OCI-LY1 (cell line): ENCODE measurements around the gene PIGQ.

ENCODE experiments used
- H2AFZ ChIP-seq: fragments of 200-600 bp; sonication (generic), shearing (Covaris generic); 2 replicates; pipeline ENCODE4 v1.6.0; 2014; ENCODE audit warnings: antibody characterized with exemption, mild to moderate bottlenecking, low read length
- H3F3A ChIP-seq: fragments of 200-600 bp; sonication (generic), shearing (Covaris generic); 2 replicates; pipeline ENCODE4 v1.6.0; 2014; ENCODE audit warnings: mild to moderate bottlenecking, antibody characterized with exemption, low read length, moderate library complexity; ENCODE audit not compliant: insufficient read depth
- H3K27ac ChIP-seq: fragments of 200-600 bp; sonication (generic); 2 replicates; pipeline ENCODE4 v1.5.1; 2014; ENCODE audit warnings: low read length, mixed run types, mild to moderate bottlenecking, low read depth; ENCODE audit not compliant: poor library complexity, severe bottlenecking
- H3K27me3 ChIP-seq: fragments of 200-600 bp; sonication (generic); 2 replicates; pipeline ENCODE4 v1.6.0; 2014; ENCODE audit warnings: antibody characterized with exemption, mild to moderate bottlenecking, low read length, moderate library complexity; ENCODE audit not compliant: insufficient read depth
- H3K36me3 ChIP-seq: fragments of 200-600 bp; sonication (generic); 2 replicates; pipeline ENCODE4 v1.6.1; 2014; ENCODE audit warnings: mild to moderate bottlenecking, antibody characterized with exemption, low read length, moderate library complexity, mixed read lengths; ENCODE audit not compliant: insufficient read depth
- H3K4me1 ChIP-seq: fragments of 200-600 bp; sonication (generic); 2 replicates; pipeline ENCODE4 v1.5.1; 2014; ENCODE audit warnings: mild to moderate bottlenecking, low read length, moderate library complexity; ENCODE audit not compliant: insufficient read depth, severe bottlenecking
- H3K4me2 ChIP-seq: fragments of 200-600 bp; sonication (generic), shearing (Covaris generic); 2 replicates; pipeline ENCODE4 v1.6.1; 2014; ENCODE audit warnings: low read length
- H3K4me3 ChIP-seq: fragments of 200-600 bp; sonication (generic); 2 replicates; pipeline ENCODE4 v1.5.1; 2014; ENCODE audit warnings: low read length, low read depth, mild to moderate bottlenecking, mixed read lengths; ENCODE audit not compliant: poor library complexity, severe bottlenecking
- H3K79me2 ChIP-seq: fragments of 200-600 bp; shearing (Covaris generic); 2 replicates; pipeline ENCODE4 v1.6.1; 2016; ENCODE audit warnings: mixed run types, low read length, mixed read lengths; ENCODE audit not compliant: insufficient read depth
- H3K9ac ChIP-seq: fragments of 200-600 bp; sonication (generic), shearing (Covaris generic); 2 replicates; pipeline ENCODE4 v1.6.1; 2014; ENCODE audit warnings: mild to moderate bottlenecking, low read length, mixed read lengths
- H3K9me2 ChIP-seq: fragments of 200-600 bp; sonication (generic), shearing (Covaris generic); 2 replicates; pipeline ENCODE4 v1.6.1; 2014; ENCODE audit warnings: low read depth, mild to moderate bottlenecking, low read length, mixed read lengths
- H3K9me3 ChIP-seq: fragments of 200-600 bp; shearing (Covaris generic); 2 replicates; pipeline ENCODE4 v1.6.1; 2014; ENCODE audit warnings: low read length, mixed read lengths
- H4K20me1 ChIP-seq: fragments of 200-600 bp; sonication (generic), shearing (Covaris generic); 2 replicates; pipeline ENCODE4 v1.6.0; 2016; ENCODE audit warnings: mild to moderate bottlenecking, low read length; ENCODE audit not compliant: insufficient read depth
- EZH2 ChIP-seq: fragments of 200-600 bp; sonication (generic), shearing (Covaris generic); IDR thresholded peaks from 2 replicates; pipeline ENCODE4 v1.8.0; 2017; ENCODE audit warnings: borderline replicate concordance, mixed run types, mild to moderate bottlenecking, antibody characterized with exemption, low read length, moderate library complexity, mixed read lengths
- TF ChIP-seq, protein P1 (sequence below): fragments of 200-600 bp; sonication (generic), shearing (Covaris generic); IDR thresholded peaks from 2 replicates; pipeline ENCODE4 v1.5.1; 2017; ENCODE audit warnings: mild to moderate bottlenecking, antibody characterized with exemption, low read length, moderate library complexity, mixed read lengths

The PIGQ gene

DNA sequence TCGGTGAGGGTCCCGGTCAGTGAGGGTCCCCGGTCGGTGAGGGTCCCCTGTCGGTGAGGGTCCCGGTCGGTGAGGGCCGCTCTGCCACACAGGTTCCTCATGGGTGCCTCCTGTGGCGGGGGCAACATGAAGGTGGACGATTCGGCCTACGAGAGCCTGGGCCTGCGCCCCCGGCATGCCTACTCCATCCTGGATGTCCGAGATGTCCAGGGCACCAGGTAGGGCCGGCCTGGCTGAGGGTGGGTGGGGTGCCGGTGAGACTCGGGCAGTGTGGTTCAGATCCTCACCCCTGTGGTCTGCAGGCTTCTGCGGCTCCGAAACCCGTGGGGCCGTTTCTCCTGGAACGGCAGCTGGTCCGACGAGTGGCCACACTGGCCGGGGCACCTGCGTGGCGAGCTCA, 18.6 kb upstream of the PIGQ start:
- no peak for TF ChIP-seq EZH2
- TF ChIP-seq, protein P1, sequence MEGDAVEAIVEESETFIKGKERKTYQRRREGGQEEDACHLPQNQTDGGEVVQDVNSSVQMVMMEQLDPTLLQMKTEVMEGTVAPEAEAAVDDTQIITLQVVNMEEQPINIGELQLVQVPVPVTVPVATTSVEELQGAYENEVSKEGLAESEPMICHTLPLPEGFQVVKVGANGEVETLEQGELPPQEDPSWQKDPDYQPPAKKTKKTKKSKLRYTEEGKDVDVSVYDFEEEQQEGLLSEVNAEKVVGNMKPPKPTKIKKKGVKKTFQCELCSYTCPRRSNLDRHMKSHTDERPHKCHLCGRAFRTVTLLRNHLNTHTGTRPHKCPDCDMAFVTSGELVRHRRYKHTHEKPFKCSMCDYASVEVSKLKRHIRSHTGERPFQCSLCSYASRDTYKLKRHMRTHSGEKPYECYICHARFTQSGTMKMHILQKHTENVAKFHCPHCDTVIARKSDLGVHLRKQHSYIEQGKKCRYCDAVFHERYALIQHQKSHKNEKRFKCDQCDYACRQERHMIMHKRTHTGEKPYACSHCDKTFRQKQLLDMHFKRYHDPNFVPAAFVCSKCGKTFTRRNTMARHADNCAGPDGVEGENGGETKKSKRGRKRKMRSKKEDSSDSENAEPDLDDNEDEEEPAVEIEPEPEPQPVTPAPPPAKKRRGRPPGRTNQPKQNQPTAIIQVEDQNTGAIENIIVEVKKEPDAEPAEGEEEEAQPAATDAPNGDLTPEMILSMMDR, result no peak
- Histone ChIP-seq H3K4me3 (no peak overlapping the region), H4K20me1 (no peaks in the 10 kb centered on the region), H3K27ac (no peak overlapping the region), H3K4me1 (no peaks in the 10 kb centered on the region), H3K9me3 (no peaks in the 10 kb centered on the region), H3K79me2 (no peaks in the 10 kb centered on the region), H3K27me3 (no peaks in the 10 kb centered on the region), H3F3A (no peaks in the 10 kb centered on the region), H3K4me2 (no peak overlapping the region), H3K9ac (no peak overlapping the region), H2AFZ (no peak overlapping the region), H3K36me3 (peaks cover 7% of the 10 kb centered on the region), H3K9me2 (no peaks in the 10 kb centered on the region)

GRCh38 chr16:552171-552570, 17.6 kb upstream of the PIGQ start:
- H4K20me1 ChIP-seq, result no peaks in the 10 kb centered on the region
- H3K9me3 ChIP-seq, result no peaks in the 10 kb centered on the region
- peaks cover 7% of the 10 kb centered on the region for H3K36me3 ChIP-seq
- H3K27ac ChIP-seq, result no peak overlapping the region
- no peaks in the 10 kb centered on the region for H3F3A ChIP-seq
- H3K4me1 ChIP-seq, result no peaks in the 10 kb centered on the region
- no peaks in the 10 kb centered on the region for H3K79me2 ChIP-seq
- no peak overlapping the region for H3K4me3 ChIP-seq
- no peaks in the 10 kb centered on the region for H3K9me2 ChIP-seq
- TF ChIP-seq, protein P1, result no peak
- no peak for TF ChIP-seq EZH2
- H3K4me2 ChIP-seq, result no peak overlapping the region
- H2AFZ ChIP-seq, result no peak overlapping the region
- no peak overlapping the region for H3K9ac ChIP-seq
- no peaks in the 10 kb centered on the region for H3K27me3 ChIP-seq

DNA sequence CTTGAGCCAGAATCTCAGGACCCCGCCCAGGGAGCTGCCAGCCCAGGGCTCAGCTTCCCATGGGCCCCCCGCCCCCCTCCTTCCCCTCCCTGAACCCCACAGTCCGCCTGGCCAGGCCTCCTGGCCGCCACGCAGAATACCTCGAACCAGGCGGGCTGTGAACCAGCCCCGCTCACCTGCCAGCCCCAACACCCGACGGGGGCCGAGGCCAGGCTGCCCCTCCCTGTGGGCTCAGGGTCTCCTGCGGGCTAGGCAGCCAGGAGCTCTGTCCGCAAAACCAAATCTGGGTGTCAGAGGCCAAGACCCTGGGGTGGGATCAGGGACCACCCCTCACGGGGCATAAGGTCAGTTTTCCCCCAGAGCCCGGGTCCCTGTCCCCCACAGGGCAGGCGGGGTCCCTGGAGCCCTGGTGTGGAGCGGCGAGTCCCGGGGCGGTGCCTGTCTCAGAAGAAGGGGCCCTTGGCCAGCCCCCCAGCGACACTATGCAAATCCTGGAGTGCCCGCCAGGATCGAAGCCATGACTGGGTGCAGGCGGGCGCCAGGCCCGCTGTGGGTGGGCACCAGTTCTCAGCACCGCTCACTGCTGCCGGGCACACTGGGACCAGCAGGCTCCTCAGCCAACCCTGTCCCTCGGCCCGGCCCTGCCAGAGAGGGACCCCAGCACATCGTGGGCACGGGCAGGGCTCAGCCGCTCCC, 16.0 kb upstream of the PIGQ start:
- Histone ChIP-seq H3K27me3 (no peaks in the 10 kb centered on the region), H3K9me3 (no peaks in the 10 kb centered on the region), H3K4me2 (no peak overlapping the region), H3K9me2 (no peaks in the 10 kb centered on the region), H3K27ac (no peak overlapping the region), H3K36me3 (peaks cover 7% of the 10 kb centered on the region), H3K4me1 (no peaks in the 10 kb centered on the region), H3K9ac (no peak overlapping the region), H4K20me1 (no peaks in the 10 kb centered on the region), H3F3A (no peaks in the 10 kb centered on the region), H3K4me3 (no peak overlapping the region), H3K79me2 (no peaks in the 10 kb centered on the region), H2AFZ (no peak overlapping the region)
- TF ChIP-seq EZH2, result no peak
- TF ChIP-seq, protein P1, result no peak
